ENCODE data around the gene IFNW1.
"Not testable (repeated sequence)": the region's sequence is repeated elsewhere in the genome, so short reads cannot be mapped to it uniquely, and the experiment has no call there.

Gene IFNW1

DNA sequence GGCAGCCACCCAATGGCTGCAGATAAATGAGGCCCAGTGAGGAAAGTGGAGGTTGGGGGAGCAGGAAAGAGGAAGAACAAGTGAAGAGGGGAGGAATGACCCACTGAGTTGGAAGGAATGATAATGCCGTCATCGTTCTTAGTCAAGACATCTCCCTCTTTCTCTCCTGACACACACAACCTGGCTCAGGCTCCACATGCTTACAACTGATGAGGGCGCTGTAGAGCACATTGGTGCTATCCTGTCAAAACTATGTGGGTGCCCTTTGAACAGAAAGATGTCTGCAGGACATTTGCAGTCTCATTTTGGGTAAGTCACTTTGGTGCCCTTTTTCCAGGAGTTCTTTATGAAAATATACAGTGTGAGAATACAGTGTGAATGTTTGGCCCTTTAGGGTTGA, 5.9 kb downstream of the IFNW1 start:
- TF ChIP-seq, protein P1, sequence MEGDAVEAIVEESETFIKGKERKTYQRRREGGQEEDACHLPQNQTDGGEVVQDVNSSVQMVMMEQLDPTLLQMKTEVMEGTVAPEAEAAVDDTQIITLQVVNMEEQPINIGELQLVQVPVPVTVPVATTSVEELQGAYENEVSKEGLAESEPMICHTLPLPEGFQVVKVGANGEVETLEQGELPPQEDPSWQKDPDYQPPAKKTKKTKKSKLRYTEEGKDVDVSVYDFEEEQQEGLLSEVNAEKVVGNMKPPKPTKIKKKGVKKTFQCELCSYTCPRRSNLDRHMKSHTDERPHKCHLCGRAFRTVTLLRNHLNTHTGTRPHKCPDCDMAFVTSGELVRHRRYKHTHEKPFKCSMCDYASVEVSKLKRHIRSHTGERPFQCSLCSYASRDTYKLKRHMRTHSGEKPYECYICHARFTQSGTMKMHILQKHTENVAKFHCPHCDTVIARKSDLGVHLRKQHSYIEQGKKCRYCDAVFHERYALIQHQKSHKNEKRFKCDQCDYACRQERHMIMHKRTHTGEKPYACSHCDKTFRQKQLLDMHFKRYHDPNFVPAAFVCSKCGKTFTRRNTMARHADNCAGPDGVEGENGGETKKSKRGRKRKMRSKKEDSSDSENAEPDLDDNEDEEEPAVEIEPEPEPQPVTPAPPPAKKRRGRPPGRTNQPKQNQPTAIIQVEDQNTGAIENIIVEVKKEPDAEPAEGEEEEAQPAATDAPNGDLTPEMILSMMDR (IDR thresholded peaks at IDR 0.05; ENCODE audit: low read depth, low read length, poor library complexity, severe bottlenecking) = no peak
- TF ChIP-seq EZH2phosphoT487 (IDR thresholded peaks at IDR 0.05; ENCODE audit: borderline replicate concordance, low read length) = no peak
- Histone ChIP-seq H3K4me3 (ENCODE audit: low read length) (no peak overlapping the region), H3K36me3 (ENCODE audit: control insufficient read depth, low read length) (no peaks in the 10 kb centered on the region), H3K27me3 (ENCODE audit: control insufficient read depth, low read length) (no peaks in the 10 kb centered on the region), H3F3A (ENCODE audit: control insufficient read depth, insufficient read depth) (no peaks in the 10 kb centered on the region), H3K27ac (ENCODE audit: low read depth, low read length) (no peak overlapping the region), H3K4me1 (ENCODE audit: control insufficient read depth, low read length) (no peaks in the 10 kb centered on the region), H3K9me3 (ENCODE audit: control insufficient read depth, insufficient read depth, low read length) (no peaks in the 10 kb centered on the region), H3K79me2 (ENCODE audit: control insufficient read depth, low read length) (no peaks in the 10 kb centered on the region), H3K4me2 (ENCODE audit: low read length) (no peak overlapping the region), H3K9me2 (replicated peaks; ENCODE audit: control insufficient read depth, low read length) (no peaks in the 10 kb centered on the region), H4K20me1 (ENCODE audit: control insufficient read depth, insufficient read depth, low read depth, low read length) (no peaks in the 10 kb centered on the region)

DNA sequence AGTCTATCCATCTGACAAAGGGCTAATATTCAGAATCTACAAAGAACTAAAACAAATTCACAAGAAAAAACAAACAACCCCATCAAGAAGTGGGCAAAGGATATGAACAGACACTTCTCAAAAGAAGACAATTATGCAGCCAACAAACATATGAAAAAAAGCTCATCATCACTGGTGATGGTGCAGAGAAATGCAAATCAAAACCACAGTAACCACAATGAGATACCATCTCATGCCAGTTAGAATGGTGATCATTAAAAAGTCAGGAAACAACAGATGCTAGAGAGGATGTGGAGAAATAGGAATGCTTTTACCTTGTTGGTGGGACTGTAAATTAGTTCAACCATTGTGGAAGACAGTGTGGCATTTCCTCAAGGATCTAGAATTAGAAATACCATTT, 13.4 kb downstream of the IFNW1 start:
- H3K27ac ChIP-seq (ENCODE audit: low read depth, low read length); H3K4me2 ChIP-seq (ENCODE audit: low read length); H3K9me2 ChIP-seq (replicated peaks; ENCODE audit: control insufficient read depth, low read length); H3K4me3 ChIP-seq (ENCODE audit: low read length); H3K9me3 ChIP-seq (ENCODE audit: control insufficient read depth, insufficient read depth, low read length); H3K4me1 ChIP-seq (ENCODE audit: control insufficient read depth, low read length); H3K36me3 ChIP-seq (ENCODE audit: control insufficient read depth, low read length); H4K20me1 ChIP-seq (ENCODE audit: control insufficient read depth, insufficient read depth, low read depth, low read length); H3K27me3 ChIP-seq (ENCODE audit: control insufficient read depth, low read length); H3K79me2 ChIP-seq (ENCODE audit: control insufficient read depth, low read length); H3F3A ChIP-seq (ENCODE audit: control insufficient read depth, insufficient read depth): not testable (repeated sequence)

DNA sequence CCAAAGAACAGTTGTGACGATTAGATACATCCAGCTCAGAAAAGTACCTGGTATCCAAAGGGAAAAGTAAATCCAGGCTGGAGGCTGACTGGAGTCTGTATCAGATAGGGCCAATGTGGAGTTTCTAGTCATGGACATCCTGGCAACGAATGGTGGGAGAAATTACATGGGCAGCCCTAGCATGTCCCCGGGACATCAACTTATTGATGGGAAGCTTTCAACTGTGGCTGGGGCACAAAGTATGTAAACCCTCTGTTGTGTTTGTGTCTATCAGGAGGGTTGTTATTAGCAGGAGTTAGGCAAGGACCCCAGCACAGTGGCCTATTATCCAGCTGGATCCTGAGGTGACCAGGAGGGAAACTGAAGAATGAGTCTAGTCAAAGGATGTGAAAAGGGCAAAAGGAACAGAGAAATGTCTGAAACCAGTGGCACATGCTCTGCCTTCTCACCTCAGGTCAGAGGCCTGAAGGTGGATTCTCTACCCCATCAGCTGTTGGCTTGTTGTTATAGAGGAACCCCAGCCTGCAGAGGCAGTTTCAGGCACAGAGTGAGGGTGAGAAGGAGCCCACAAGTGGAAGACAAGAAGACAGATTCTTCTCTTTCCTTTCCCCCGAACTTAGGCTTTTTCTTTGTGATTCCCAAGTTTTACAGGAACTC, 19.9 kb downstream of the IFNW1 start:
- no peaks in the 10 kb centered on the region for H4K20me1 ChIP-seq (ENCODE audit: control insufficient read depth, insufficient read depth, low read depth, low read length)
- no peak overlapping the region for H3K4me2 ChIP-seq (ENCODE audit: low read length)
- H3K27me3 ChIP-seq (ENCODE audit: control insufficient read depth, low read length) = 0 out of 2 replicates have a peak, but pooled peaks cover 2% of the 10 kb centered on the region
- no peaks in the 10 kb centered on the region for H3K79me2 ChIP-seq (ENCODE audit: control insufficient read depth, low read length)
- no peak overlapping the region for H3K4me3 ChIP-seq (ENCODE audit: low read length)
- no peaks in the 10 kb centered on the region for H3K36me3 ChIP-seq (ENCODE audit: control insufficient read depth, low read length)
- H3K27ac ChIP-seq (ENCODE audit: low read depth, low read length) = no peak overlapping the region
- no peaks in the 10 kb centered on the region for H3K9me3 ChIP-seq (ENCODE audit: control insufficient read depth, insufficient read depth, low read length)
- no peak for TF ChIP-seq EZH2phosphoT487 (IDR thresholded peaks at IDR 0.05; ENCODE audit: borderline replicate concordance, low read length)
- TF ChIP-seq, protein P1 (IDR thresholded peaks at IDR 0.05; ENCODE audit: low read depth, low read length, poor library complexity, severe bottlenecking) = no peak
- H3K9me2 ChIP-seq (replicated peaks; ENCODE audit: control insufficient read depth, low read length) = no peaks in the 10 kb centered on the region
- H3F3A ChIP-seq (ENCODE audit: control insufficient read depth, insufficient read depth) = no peaks in the 10 kb centered on the region
- H3K4me1 ChIP-seq (ENCODE audit: control insufficient read depth, low read length) = peaks cover 13% of the 10 kb centered on the region

DNA sequence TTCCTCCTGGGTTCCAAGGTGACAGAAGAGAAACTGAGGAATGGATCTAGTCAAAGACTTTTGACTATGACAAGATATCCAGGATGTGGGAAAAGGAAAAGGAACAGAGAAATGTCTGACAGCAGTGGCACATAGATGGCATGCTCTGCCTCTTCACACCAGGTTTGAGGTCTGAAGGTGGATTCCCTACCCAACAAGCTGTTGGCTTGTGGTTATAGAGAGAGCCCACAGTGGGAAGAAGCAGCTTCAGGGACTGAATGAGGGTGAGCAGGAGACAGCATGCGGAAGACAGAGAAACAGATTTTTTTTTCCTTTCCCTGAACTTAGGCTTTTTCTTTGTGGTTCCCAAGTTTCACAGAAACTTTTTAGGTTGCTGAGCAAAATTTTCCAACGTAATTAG, 20.6 kb downstream of the IFNW1 start:
- H3K79me2 ChIP-seq (ENCODE audit: control insufficient read depth, low read length) = no peaks in the 10 kb centered on the region
- H3K36me3 ChIP-seq (ENCODE audit: control insufficient read depth, low read length) = no peaks in the 10 kb centered on the region
- peaks cover 13% of the 10 kb centered on the region for H3K4me1 ChIP-seq (ENCODE audit: control insufficient read depth, low read length)
- no peak overlapping the region for H3K27ac ChIP-seq (ENCODE audit: low read depth, low read length)
- H4K20me1 ChIP-seq (ENCODE audit: control insufficient read depth, insufficient read depth, low read depth, low read length) = no peaks in the 10 kb centered on the region
- H3K4me2 ChIP-seq (ENCODE audit: low read length) = no peak overlapping the region
- no peaks in the 10 kb centered on the region for H3K9me2 ChIP-seq (replicated peaks; ENCODE audit: control insufficient read depth, low read length)
- TF ChIP-seq, protein P1 (IDR thresholded peaks at IDR 0.05; ENCODE audit: low read depth, low read length, poor library complexity, severe bottlenecking) = no peak
- H3K27me3 ChIP-seq (ENCODE audit: control insufficient read depth, low read length) = 0 out of 2 replicates have a peak, but pooled peaks cover 2% of the 10 kb centered on the region
- H3K9me3 ChIP-seq (ENCODE audit: control insufficient read depth, insufficient read depth, low read length) = no peaks in the 10 kb centered on the region
- H3K4me3 ChIP-seq (ENCODE audit: low read length) = no peak overlapping the region
- H3F3A ChIP-seq (ENCODE audit: control insufficient read depth, insufficient read depth) = no peaks in the 10 kb centered on the region
